Measurements from ENCODE around the gene SLC52A1.
"Not testable (repeated sequence)": the region's sequence is repeated elsewhere in the genome, so short reads cannot be mapped to it uniquely, and the experiment has no call there.

- TF ChIP-seq CTCF, POLR2A, EP300 (IDR thresholded peaks at IDR 0.05): not testable (repeated sequence)
Observed at GRCh38 chr17:5030168-5030567, 5.1 kb downstream of the SLC52A1 start.
